H1 (cell line): Measurements from ENCODE around the gene TLR10. TPM values are rescaled to one million over a fixed set of nuclear protein-coding genes. Genes with fewer than 3 reads are reported as not detected.

ENCODE experiments used
- CTCF ChIA-PET: fragments of 300-600 bp; sonication (Branson Sonifier 250); formaldehyde crosslinking; loops from one replicate; lab custom pipeline; 2021; ENCODE audit not compliant: partially characterized antibody; lab: Charles Lee
- POLR2A ChIA-PET: fragments of 300-600 bp; sonication (Branson Sonifier 250); formaldehyde crosslinking; loops from one replicate; lab custom pipeline; 2021; ENCODE audit warnings: inconsistent platforms; ENCODE audit not compliant: partially characterized antibody; lab: Charles Lee
- DNase-seq, 2 experiments: peaks; one replicate each; pipeline versions ENCODE4 v3.0.0 to v3.0.0-alpha.2; 2010 to 2022; ENCODE audit warnings: low spot score in 2 of 2, low read depth in 1 of 2, mixed read lengths in 1 of 2
- FAIRE-seq: peaks from 2 replicates; lab custom pipeline; 2011; peaks lifted over from hg19 to GRCh38; lab: Jason Lieb, UNC
- H2AFZ ChIP-seq: 2 replicates; pipeline ENCODE4 v1.8.1; 2012; ENCODE audit warnings: low read length, inconsistent platforms
- H2AK5ac ChIP-seq: 2 replicates; pipeline ENCODE4 v1.6.1; 2013; ENCODE audit warnings: low read depth, low read length
- H2BK120ac ChIP-seq: replicated peaks from 2 replicates; pipeline ENCODE3; 2013; ENCODE audit warnings: low read depth, low read length, inconsistent platforms
- H2BK12ac ChIP-seq: 2 replicates; pipeline ENCODE4 v1.6.1; 2013; ENCODE audit warnings: low read depth, low read length
- H2BK15ac ChIP-seq: 2 replicates; pipeline ENCODE4 v1.6.1; 2013; ENCODE audit warnings: low read length
- H2BK20ac ChIP-seq: 2 replicates; pipeline ENCODE4 v1.6.1; 2013; ENCODE audit warnings: low read length
- H2BK5ac ChIP-seq: 2 replicates; pipeline ENCODE4 v1.6.1; 2013; ENCODE audit warnings: low read depth, low read length
- H3K14ac ChIP-seq: 2 replicates; pipeline ENCODE4 v1.6.1; 2013; ENCODE audit warnings: inconsistent platforms; ENCODE audit not compliant: insufficient read length
- H3K18ac ChIP-seq: 2 replicates; pipeline ENCODE4 v1.6.1; 2013; ENCODE audit warnings: low read length; ENCODE audit errors: extremely low read depth
- H3K23ac ChIP-seq: 2 replicates; pipeline ENCODE4 v1.6.1; 2013; ENCODE audit warnings: inconsistent platforms; ENCODE audit not compliant: insufficient read length
- H3K23me2 ChIP-seq: 2 replicates; pipeline ENCODE4 v1.6.1; 2013; ENCODE audit warnings: low read depth, low read length
- H3K27ac ChIP-seq: 2 replicates; pipeline ENCODE4 v1.6.1; 2011; ENCODE audit warnings: low read depth, low read length, inconsistent platforms
- H3K27me3 ChIP-seq, 4 experiments: replicated peaks in 1 of 4; 1 replicate in 1 of 4; 2 replicates in 3 of 4; pipeline versions ENCODE4 v1.6.1 to v1.8.1; 2011 to 2013; ENCODE audit warnings: low read length in 3 of 4, mild to moderate bottlenecking in 3 of 4, inconsistent platforms in 2 of 4, mixed read lengths in 2 of 4, moderate library complexity in 1 of 4; ENCODE audit not compliant: control insufficient read depth in 3 of 4, insufficient read depth in 3 of 4; ENCODE audit errors: extremely low read depth in 1 of 4
- H3K36me3 ChIP-seq, 4 experiments: 2 replicates each; pipeline versions ENCODE4 v1.6.1 to v1.8.1; 2011 to 2013; ENCODE audit warnings: mild to moderate bottlenecking in 4 of 4, low read length in 3 of 4, moderate library complexity in 2 of 4, control low read depth in 1 of 4, inconsistent platforms in 1 of 4; ENCODE audit not compliant: insufficient read depth in 4 of 4, control insufficient read depth in 2 of 4
- H3K4ac ChIP-seq: replicated peaks from 2 replicates; pipeline ENCODE3; 2013; ENCODE audit warnings: low read length, low read depth, mixed read lengths, inconsistent platforms; ENCODE audit not compliant: insufficient read length
- H3K4me1 ChIP-seq, 4 experiments: replicated peaks in 1 of 4; 1 replicate in 1 of 4; 2 replicates in 3 of 4; pipeline versions ENCODE4 v1.6.1 to v1.8.1; 2011 to 2013; ENCODE audit warnings: low read length in 3 of 4, inconsistent platforms in 2 of 4, mixed read lengths in 1 of 4; ENCODE audit not compliant: insufficient read depth in 4 of 4, control insufficient read depth in 3 of 4
- H3K4me2 ChIP-seq, 2 experiments: 2 replicates each; pipeline versions ENCODE4 v1.6.1 to v1.8.1; 2011 to 2013; ENCODE audit warnings: low read depth in 2 of 2, low read length in 2 of 2, control low read depth in 1 of 2, inconsistent platforms in 1 of 2, mild to moderate bottlenecking in 1 of 2; ENCODE audit not compliant: insufficient read depth in 1 of 2
- H3K4me3 ChIP-seq, 4 experiments: fragments of 200-600, 300-600 bp in 1 of 4; sonication (generic), shearing (Covaris generic), sonication (Bioruptor Twin) in 1 of 4; 2 replicates each; pipeline versions ENCODE4 v1.5.1 to v1.8.1; 2011 to 2016; ENCODE audit warnings: low read length in 4 of 4, low read depth in 3 of 4, control low read depth in 2 of 4, inconsistent platforms in 2 of 4, mild to moderate bottlenecking in 2 of 4, mixed read lengths in 1 of 4, moderate library complexity in 1 of 4; ENCODE audit not compliant: insufficient read depth in 2 of 4; ENCODE audit errors: extremely low read depth in 1 of 4
- H3K56ac ChIP-seq: replicated peaks from 2 replicates; pipeline ENCODE3; 2013; ENCODE audit warnings: low read depth, mild to moderate bottlenecking, mixed read lengths, low read length, inconsistent platforms; ENCODE audit not compliant: insufficient read length
- H3K79me1 ChIP-seq: 2 replicates; pipeline ENCODE4 v1.6.1; 2013; ENCODE audit warnings: low read depth, low read length, control low read depth
- H3K79me2 ChIP-seq, 2 experiments: 2 replicates each; pipeline versions ENCODE4 v1.6.1 to v1.8.1; 2012 to 2013; ENCODE audit warnings: low read length in 2 of 2, mild to moderate bottlenecking in 2 of 2, inconsistent platforms in 1 of 2; ENCODE audit not compliant: insufficient read depth in 2 of 2, control insufficient read depth in 1 of 2
- H3K9ac ChIP-seq, 4 experiments: replicated peaks in 1 of 4; 1 replicate in 1 of 4; 2 replicates in 3 of 4; pipeline versions ENCODE4 v1.6.1 to v1.8.1; 2011 to 2013; ENCODE audit warnings: low read depth in 3 of 4, low read length in 3 of 4, control low read depth in 2 of 4, mild to moderate bottlenecking in 2 of 4, moderate library complexity in 2 of 4, inconsistent platforms in 1 of 4; ENCODE audit errors: extremely low read depth in 1 of 4
- H3K9me3 ChIP-seq, 2 experiments: 2 replicates each; pipeline versions ENCODE4 v1.6.1 to v1.8.1; 2012 to 2013; ENCODE audit warnings: mild to moderate bottlenecking in 2 of 2, moderate library complexity in 2 of 2, control low read depth in 1 of 2, inconsistent platforms in 1 of 2, low read depth in 1 of 2, low read length in 1 of 2, mixed read lengths in 1 of 2; ENCODE audit not compliant: insufficient read depth in 2 of 2
- H4K20me1 ChIP-seq, 2 experiments: replicated peaks in 1 of 2; 2 replicates each; pipeline versions ENCODE3 to v1.8.1; 2011 to 2013; ENCODE audit warnings: inconsistent platforms in 2 of 2, low read length in 2 of 2, mild to moderate bottlenecking in 1 of 2; ENCODE audit not compliant: insufficient read depth in 2 of 2, control insufficient read depth in 1 of 2
- H4K5ac ChIP-seq: 2 replicates; pipeline ENCODE4 v1.6.1; 2013; ENCODE audit warnings: low read length, low read depth, mixed read lengths, inconsistent platforms; ENCODE audit not compliant: insufficient read length
- H4K8ac ChIP-seq: 2 replicates; pipeline ENCODE4 v1.8.0; 2013; ENCODE audit warnings: mild to moderate bottlenecking, moderate library complexity, low read length, inconsistent platforms; ENCODE audit not compliant: insufficient read depth; ENCODE audit errors: extremely low read depth
- H4K91ac ChIP-seq: replicated peaks from 2 replicates; pipeline ENCODE3; 2013; ENCODE audit warnings: low read length, mixed read lengths, inconsistent platforms; ENCODE audit not compliant: insufficient read length
- CBX5 ChIP-seq: fragments of 300-800, 300-1000 bp; sonication (generic); IDR thresholded peaks from 2 replicates; pipeline ENCODE4 v1.7.1; 2016; ENCODE audit warnings: antibody characterized with exemption, low read length, low read depth
- CTBP2 ChIP-seq: IDR thresholded peaks from 2 replicates; pipeline ENCODE4 v1.7.0; 2011; ENCODE audit warnings: borderline replicate concordance, mild to moderate bottlenecking, moderate library complexity, mixed read lengths, low read length; ENCODE audit not compliant: insufficient read depth, insufficient read length
- EGR1 ChIP-seq: IDR thresholded peaks from 2 replicates; pipeline ENCODE4 v1.6.1; 2011; ENCODE audit warnings: low read depth, low read length, borderline replicate concordance
- MAFK ChIP-seq: IDR thresholded peaks from 2 replicates; pipeline ENCODE4 v1.6.1; 2012; ENCODE audit warnings: low read depth, mild to moderate bottlenecking, improper control_type of control experiment, low read length
- SIRT6 ChIP-seq: IDR thresholded peaks from one replicate; pipeline ENCODE4 v1.7.1; 2012; ENCODE audit warnings: low read length, inconsistent platforms
- SIX5 ChIP-seq: IDR thresholded peaks from 2 replicates; pipeline ENCODE4 v1.6.1; 2011; ENCODE audit warnings: mild to moderate bottlenecking, low read depth, low read length
- TBP ChIP-seq: IDR thresholded peaks from 2 replicates; pipeline ENCODE4 v1.6.1; 2011; ENCODE audit warnings: low read depth, low read length, improper control_type of control experiment
- YY1 ChIP-seq: IDR thresholded peaks from 2 replicates; pipeline ENCODE4 v1.6.1; 2011; ENCODE audit warnings: low read depth, mild to moderate bottlenecking, low read length
- WGBS, 2 experiments: shearing (Covaris generic) in 1 of 2; methylation state at CpG; one replicate each; pipeline versions ENCODE4 v1.1.6 to v1.1.7; 2013 to 2015; ENCODE audit warnings: low lambda C conversion rate in 2 of 2, mixed read lengths in 2 of 2, inconsistent platforms in 1 of 2, low coverage in 1 of 2, missing lambda C conversion rate in 1 of 2; ENCODE audit not compliant: insufficient replicate concordance in 2 of 2, insufficient coverage in 1 of 2, insufficient read length in 1 of 2; ENCODE audit errors: extremely low coverage in 1 of 2, missing lambda C conversion rate in 1 of 2; 5-methylcytosine and 5-hydroxymethylcytosine counted together
- polyA plus RNA-seq, 7 experiments: library from polyadenylated mRNA; depleted of rRNA in 3 of 7; stranded (reverse) in 5 of 7; unstranded in 2 of 7; fragments of >200 nt in 5 of 7; fragments of 200-250 nt in 2 of 7; gene quantifications; 1 replicate in 5 of 7; 2 replicates in 1 of 7; 4 replicates in 1 of 7; pipeline versions ENCODE4 v1.2.1 to v1.2.3, GENCODE V29; 2011 to 2013; ENCODE audit warnings: missing spikeins in 2 of 7, mixed read lengths in 2 of 7
- total RNA-seq: library from RNA; stranded (reverse); fragmentation: NEBNext Ultra II Directional; extraction: Animal tissue kit (Norgen Biotek cat#: 25700); gene quantifications from 2 replicates; pipeline ENCODE4 v1.2.1, GENCODE V29; 2021
- TF ChIP-seq, protein P1 (sequence below), 3 experiments: IDR thresholded peaks; 1 replicate in 2 of 3; 2 replicates in 1 of 3; pipeline versions ENCODE4 v1.5.1 to v1.6.1; 2011; ENCODE audit warnings: low read length in 3 of 3, mild to moderate bottlenecking in 3 of 3, inconsistent platforms in 2 of 3, low read depth in 1 of 3, moderate library complexity in 1 of 3; ENCODE audit not compliant: insufficient read depth in 1 of 3; ENCODE audit errors: control extremely low read depth in 1 of 3

Gene TLR10
- total and polyA plus RNA-seq, 2 of the 8 experiments (the other 6 are each of a cell fraction or from before 2014, with no cell fraction given) = not detected

DNA sequence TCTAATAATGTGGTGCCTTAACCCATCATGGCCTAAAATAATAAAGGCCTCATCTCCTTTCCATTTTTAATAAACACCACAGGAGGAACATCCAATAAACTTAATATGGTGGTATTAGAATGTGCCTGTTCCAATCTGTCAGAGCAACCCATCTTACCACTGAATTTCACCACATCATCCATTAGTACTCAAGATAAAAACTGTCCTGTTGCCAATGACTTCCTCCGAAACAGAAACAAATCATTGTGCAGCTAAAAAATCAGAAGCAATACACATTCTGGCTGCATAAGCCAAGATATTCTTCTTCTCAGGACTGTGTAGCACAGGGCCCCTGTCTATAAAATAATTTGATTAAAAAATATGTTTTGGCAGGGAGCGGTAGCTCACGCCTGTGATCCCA is 18.5 kb downstream of the TLR10 start:
- no peak overlapping the region for H2BK12ac ChIP-seq
- no peak overlapping the region for H2AFZ ChIP-seq
- H3K4me3 ChIP-seq = no peak overlapping the region
- H3K4ac ChIP-seq = no peak overlapping the region
- no peaks in the 10 kb centered on the region for H4K20me1 ChIP-seq
- no peaks in the 10 kb centered on the region for H3K4me1 ChIP-seq
- no peaks in the 10 kb centered on the region for H3K9me3 ChIP-seq
- no peak overlapping the region for H2BK5ac ChIP-seq
- TF ChIP-seq YY1 (no peak), SIRT6 (no peak), CBX5 (no peak), SIX5 (no peak), EGR1 (no peak), TBP (no peak), CTBP2 (no peak), MAFK (no peak)
- TF ChIP-seq, protein P1, sequence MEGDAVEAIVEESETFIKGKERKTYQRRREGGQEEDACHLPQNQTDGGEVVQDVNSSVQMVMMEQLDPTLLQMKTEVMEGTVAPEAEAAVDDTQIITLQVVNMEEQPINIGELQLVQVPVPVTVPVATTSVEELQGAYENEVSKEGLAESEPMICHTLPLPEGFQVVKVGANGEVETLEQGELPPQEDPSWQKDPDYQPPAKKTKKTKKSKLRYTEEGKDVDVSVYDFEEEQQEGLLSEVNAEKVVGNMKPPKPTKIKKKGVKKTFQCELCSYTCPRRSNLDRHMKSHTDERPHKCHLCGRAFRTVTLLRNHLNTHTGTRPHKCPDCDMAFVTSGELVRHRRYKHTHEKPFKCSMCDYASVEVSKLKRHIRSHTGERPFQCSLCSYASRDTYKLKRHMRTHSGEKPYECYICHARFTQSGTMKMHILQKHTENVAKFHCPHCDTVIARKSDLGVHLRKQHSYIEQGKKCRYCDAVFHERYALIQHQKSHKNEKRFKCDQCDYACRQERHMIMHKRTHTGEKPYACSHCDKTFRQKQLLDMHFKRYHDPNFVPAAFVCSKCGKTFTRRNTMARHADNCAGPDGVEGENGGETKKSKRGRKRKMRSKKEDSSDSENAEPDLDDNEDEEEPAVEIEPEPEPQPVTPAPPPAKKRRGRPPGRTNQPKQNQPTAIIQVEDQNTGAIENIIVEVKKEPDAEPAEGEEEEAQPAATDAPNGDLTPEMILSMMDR (IDR thresholded peaks at IDR 0.05; ENCODE audit: control extremely low read depth in 1 of 3, insufficient read depth in 1 of 3, low read depth in 1 of 3, low read length in 3 of 3) = no peak
- TF ChIP-seq, all 59 proteins: peak for 0
- no peak overlapping the region for H3K23ac ChIP-seq
- CTCF ChIA-PET = interaction anchor here (0.7 to 7.4 kb wide), 5 partner anchors 19 to 371 kb away, joined by 3 to 136 read pairs (median 12); partner anchors contain the start of gene TLR10
- no peak overlapping the region for H4K91ac ChIP-seq
- H2BK15ac ChIP-seq = no peak overlapping the region
- H3K56ac ChIP-seq = no peak overlapping the region
- no peak overlapping the region for H2BK120ac ChIP-seq
- H2BK20ac ChIP-seq = no peak overlapping the region
- H3K79me1 ChIP-seq = no peaks in the 10 kb centered on the region
- H3K14ac ChIP-seq = no peak overlapping the region
- no peak overlapping the region for H3K9ac ChIP-seq
- 91% methylated on average over 3 of the region's 3 CpGs; no CpG with 5 or more reads in 1 of the 2 experiments for WGBS, 2 experiments
- H3K23me2 ChIP-seq = no peaks in the 10 kb centered on the region
- H3K27me3 ChIP-seq = no peaks in the 10 kb centered on the region
- H3K27ac ChIP-seq = no peak overlapping the region
- H4K8ac ChIP-seq = no peak overlapping the region
- no peaks in the 10 kb centered on the region for H3K36me3 ChIP-seq
- no peak overlapping the region for H2AK5ac ChIP-seq
- H3K4me2 ChIP-seq = no peak overlapping the region
- H3K18ac ChIP-seq = no peak overlapping the region
- no peaks in the 10 kb centered on the region for H3K79me2 ChIP-seq
- no peak overlapping the region for H4K5ac ChIP-seq
- DNase-seq = no peak
- no peak for FAIRE-seq
- POLR2A ChIA-PET = interaction anchor here (0.6 kb wide), 1 partner anchor 695 kb away, joined by 3 read pairs; no protein-coding TSS in a partner anchor
